Kidney (tissue), 14 donors: Measurements from ENCODE around the gene DSE. TPM values are rescaled to one million over a fixed set of nuclear protein-coding genes. Genes with fewer than 3 reads are reported as not detected.
A peak's percentile ranks its signal among the peaks of the same experiment; 100 is the strongest.

ENCODE experiments used
- DNase-seq, 5 donors: peaks; one replicate each; pipeline ENCODE4 v3.0.0-alpha.2; 2013 to 2020
- FAIRE-seq: peaks from 2 replicates; lab custom pipeline; 2012; peaks lifted over from hg19 to GRCh38; lab: Jason Lieb, UNC
- H3K27ac ChIP-seq, 2 donors: one replicate each; pipeline ENCODE4 v1.7.0; 2013; ENCODE audit warnings: low read depth in 2 of 2, low read length in 2 of 2, inconsistent platforms in 1 of 2
- H3K27me3 ChIP-seq: one replicate; pipeline ENCODE4 v1.7.1; 2013; ENCODE audit warnings: low read length, inconsistent platforms; ENCODE audit not compliant: control insufficient read depth, insufficient read depth
- H3K36me3 ChIP-seq, 3 donors: one replicate each; pipeline versions ENCODE4 v1.7.0 to v1.7.1; 2013; ENCODE audit warnings: low read length in 3 of 3, control low read depth in 1 of 3, inconsistent platforms in 1 of 3; ENCODE audit not compliant: insufficient read depth in 3 of 3, control insufficient read depth in 2 of 3
- H3K4me1 ChIP-seq, 3 donors: one replicate each; pipeline versions ENCODE4 v1.7.0 to v1.7.1; 2013; ENCODE audit warnings: low read length in 3 of 3, inconsistent platforms in 1 of 3, low read depth in 1 of 3; ENCODE audit not compliant: control insufficient read depth in 2 of 3, insufficient read depth in 2 of 3
- H3K4me3 ChIP-seq, 3 donors: one replicate each; pipeline versions ENCODE4 v1.7.0 to v1.8.1; 2013; ENCODE audit warnings: low read length in 3 of 3, control low read depth in 1 of 3, inconsistent platforms in 1 of 3
- H3K9ac ChIP-seq, 3 donors: one replicate each; pipeline versions ENCODE4 v1.7.0 to v1.7.1; 2013; ENCODE audit warnings: low read length in 3 of 3, control low read depth in 1 of 3, inconsistent platforms in 1 of 3
- H3K9me3 ChIP-seq, 3 donors: one replicate each; pipeline versions ENCODE4 v1.7.0 to v1.7.1; 2013; ENCODE audit warnings: low read length in 3 of 3, control low read depth in 1 of 3, inconsistent platforms in 1 of 3; ENCODE audit not compliant: control insufficient read depth in 2 of 3, insufficient read depth in 1 of 3
- intact Hi-C: fragments of 100-400 bp; cut with DNase I; formaldehyde crosslinking; loops from one replicate; pipeline ENCODE4 v1.11.1; 2022
- polyA plus RNA-seq: library from polyadenylated mRNA; stranded (reverse); fragments of 350-450 nt; fragmentation: Illumina TruSeq; extraction: RNeasy Lipid Tissue Mini Kit (QIAGEN cat#74804); gene quantifications from one replicate; pipeline ENCODE4 v1.2.3, GENCODE V29; 2014; ENCODE audit warnings: low read depth, low replicate concordance; ENCODE audit not compliant: insufficient read depth
- total RNA-seq: library from RNA; stranded (reverse); fragmentation: NEBNext Ultra II Directional; extraction: Animal tissue kit (Norgen Biotek cat#: 25700); gene quantifications from one replicate; pipeline ENCODE4 v1.2.1, GENCODE V29; 2021
- TF ChIP-seq, protein P1 (sequence below): IDR thresholded peaks from 3 replicates; pipeline ENCODE4 v1.5.1; 2012; ENCODE audit warnings: mild to moderate bottlenecking, moderate library complexity, borderline replicate concordance; ENCODE audit not compliant: insufficient read depth; ENCODE audit errors: extremely low read depth
- donor health status: control.
- donor health status: control.
- donor health status: control.
- donor health status: control.
- donor health status: control.
- donor health status: DM: yes; HTN: yes; CAD: no.
- donor health status: Normal renal cell carcinoma (clear cell type).

DSE gene
- total and polyA plus RNA-seq, 2 donors from 2014 or later, result 6.9 to 47.7 TPM

DNA sequence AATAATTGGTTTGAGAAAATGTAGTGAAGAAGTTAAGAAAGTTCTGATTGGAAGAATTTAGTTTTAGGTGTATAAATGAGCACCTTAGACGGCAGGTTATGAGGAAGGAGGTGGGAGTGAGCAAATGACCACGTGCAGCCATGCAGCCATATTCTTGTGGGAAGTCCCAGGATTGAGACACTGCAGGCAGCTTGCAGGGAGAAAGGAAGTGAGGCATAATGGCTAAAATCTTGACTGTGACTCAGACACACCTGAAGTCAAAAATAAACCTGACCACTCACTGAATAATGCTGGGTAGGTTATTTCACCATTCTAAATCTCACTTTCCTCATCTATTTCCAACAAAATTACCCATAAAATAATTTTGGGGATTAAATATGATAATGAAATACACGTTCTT is 16.6 kb downstream of the DSE start:
- no peaks in the 10 kb centered on the region for H3K36me3 ChIP-seq
- H3K4me3 ChIP-seq, result no peak overlapping the region
- H3K4me1 ChIP-seq, result peaks cover 0 to 7% (median 0%) of the 10 kb centered on the region in 3 donors
- intact Hi-C loops, result no loop called here
- no peaks in the 10 kb centered on the region for H3K9me3 ChIP-seq
- no peak overlapping the region for H3K27ac ChIP-seq
- no peak overlapping the region for H3K9ac ChIP-seq
- H3K27me3 ChIP-seq, result no peaks in the 10 kb centered on the region
- no peak for FAIRE-seq
- no peak for DNase-seq
- TF ChIP-seq, protein P1, sequence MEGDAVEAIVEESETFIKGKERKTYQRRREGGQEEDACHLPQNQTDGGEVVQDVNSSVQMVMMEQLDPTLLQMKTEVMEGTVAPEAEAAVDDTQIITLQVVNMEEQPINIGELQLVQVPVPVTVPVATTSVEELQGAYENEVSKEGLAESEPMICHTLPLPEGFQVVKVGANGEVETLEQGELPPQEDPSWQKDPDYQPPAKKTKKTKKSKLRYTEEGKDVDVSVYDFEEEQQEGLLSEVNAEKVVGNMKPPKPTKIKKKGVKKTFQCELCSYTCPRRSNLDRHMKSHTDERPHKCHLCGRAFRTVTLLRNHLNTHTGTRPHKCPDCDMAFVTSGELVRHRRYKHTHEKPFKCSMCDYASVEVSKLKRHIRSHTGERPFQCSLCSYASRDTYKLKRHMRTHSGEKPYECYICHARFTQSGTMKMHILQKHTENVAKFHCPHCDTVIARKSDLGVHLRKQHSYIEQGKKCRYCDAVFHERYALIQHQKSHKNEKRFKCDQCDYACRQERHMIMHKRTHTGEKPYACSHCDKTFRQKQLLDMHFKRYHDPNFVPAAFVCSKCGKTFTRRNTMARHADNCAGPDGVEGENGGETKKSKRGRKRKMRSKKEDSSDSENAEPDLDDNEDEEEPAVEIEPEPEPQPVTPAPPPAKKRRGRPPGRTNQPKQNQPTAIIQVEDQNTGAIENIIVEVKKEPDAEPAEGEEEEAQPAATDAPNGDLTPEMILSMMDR, result no peak

DNA sequence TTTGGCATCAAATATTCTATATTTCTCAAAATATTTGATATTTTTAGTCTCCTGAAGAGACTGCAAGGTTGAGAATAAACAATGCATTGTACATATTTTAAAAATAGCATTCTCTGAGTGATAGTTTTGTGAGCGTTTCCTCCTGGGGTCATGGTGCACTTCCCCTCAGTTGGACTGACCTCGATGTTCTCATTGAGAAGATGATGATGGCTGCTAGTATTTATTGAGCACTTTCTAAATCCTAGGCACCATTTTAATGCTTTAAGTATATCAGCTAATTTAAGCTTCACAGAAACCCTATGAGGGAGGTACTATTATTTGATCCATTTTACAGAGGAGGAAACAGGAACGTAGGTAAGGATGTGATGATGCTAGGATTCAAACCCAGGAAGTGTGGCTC is 18.2 kb downstream of the DSE start:
- no peak overlapping the region for H3K27ac ChIP-seq
- H3K4me3 ChIP-seq, result no peak overlapping the region
- no peaks in the 10 kb centered on the region for H3K27me3 ChIP-seq
- intact Hi-C loops, result no loop called here
- DNase-seq (no peak), FAIRE-seq (no peak)
- no peak overlapping the region for H3K9ac ChIP-seq
- no peaks in the 10 kb centered on the region for H3K9me3 ChIP-seq
- TF ChIP-seq, protein P1, result no peak
- H3K4me1 ChIP-seq, result peaks cover 0 to 8% (median 0%) of the 10 kb centered on the region in 3 donors
- no peaks in the 10 kb centered on the region for H3K36me3 ChIP-seq

DNA sequence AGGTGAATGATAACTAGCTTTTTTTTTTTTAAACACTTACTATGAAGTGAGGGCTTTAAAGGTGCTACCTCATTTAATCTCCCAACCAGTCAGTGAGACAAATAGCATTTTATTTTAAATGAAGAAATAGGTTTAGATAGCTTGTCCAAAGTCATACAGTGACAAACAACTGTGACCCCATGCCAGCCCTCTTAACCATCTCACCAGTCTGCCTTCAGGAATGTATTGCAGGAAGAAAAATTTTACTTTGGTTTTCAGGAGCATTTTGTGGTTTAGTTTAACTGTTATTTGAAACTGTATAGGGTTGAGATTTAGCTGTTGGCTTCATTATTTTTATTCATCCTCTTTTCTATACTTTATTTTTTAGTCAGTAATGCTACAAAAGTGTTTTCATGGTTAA is 18.6 kb downstream of the DSE start:
- TF ChIP-seq, protein P1, result no peak
- Histone ChIP-seq H3K27ac (no peak overlapping the region), H3K9ac (no peak overlapping the region), H3K4me3 (no peak overlapping the region), H3K4me1 (peaks cover 0 to 8% (median 0%) of the 10 kb centered on the region in 3 donors), H3K27me3 (no peaks in the 10 kb centered on the region), H3K36me3 (no peaks in the 10 kb centered on the region), H3K9me3 (no peaks in the 10 kb centered on the region)
- FAIRE-seq (no peak), DNase-seq (no peak)
- intact Hi-C loops, result no loop called here

DNA sequence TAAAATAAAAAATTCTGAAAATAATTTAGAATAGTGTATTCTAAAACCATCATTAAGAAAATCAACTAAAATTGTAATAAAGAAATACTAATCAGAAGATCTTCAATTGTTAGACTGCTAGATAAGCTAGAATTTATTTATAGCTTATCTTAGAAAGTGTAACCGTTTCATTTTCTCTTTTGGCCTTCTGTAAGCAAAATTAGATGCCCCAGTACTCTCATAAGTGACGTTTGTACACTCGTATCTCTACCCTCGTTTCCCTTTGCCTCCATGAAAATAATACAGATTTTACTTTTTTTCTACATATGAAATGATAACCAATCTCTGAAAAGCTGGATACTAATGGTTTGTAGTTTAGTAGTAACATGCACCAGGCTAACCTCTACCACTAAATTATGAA is 19.8 kb downstream of the DSE start:
- TF ChIP-seq, protein P1, result no peak
- H3K27me3 ChIP-seq, result no peaks in the 10 kb centered on the region
- peak overlapping the region in 1 of 2 donors; percentile 61 for H3K27ac ChIP-seq
- H3K9ac ChIP-seq, result no peak overlapping the region
- intact Hi-C loops, result no loop called here
- DNase-seq, result no peak
- H3K36me3 ChIP-seq, result no peaks in the 10 kb centered on the region
- H3K9me3 ChIP-seq, result no peaks in the 10 kb centered on the region
- FAIRE-seq, result peak; percentile 84
- H3K4me1 ChIP-seq, result peaks cover 0 to 8% (median 0%) of the 10 kb centered on the region in 3 donors
- no peak overlapping the region for H3K4me3 ChIP-seq
